GM23338 (cell line): Measurements from ENCODE around the gene MPP4. TPM values are rescaled to one million over a fixed set of nuclear protein-coding genes. Genes with fewer than 3 reads are reported as not detected.

ENCODE experiments used
- ATAC-seq: fragments of 200-7000 bp; cut with Tn5 transposase; 3 replicates; pipeline ENCODE4 v1.9.1; 2020
- DNase-seq: peaks from one replicate; pipeline ENCODE4 v3.0.0-alpha.2; 2015; ENCODE audit warnings: low spot score
- H2AFZ ChIP-seq: fragments of 200-600 bp; sonication (generic); 2 replicates; pipeline ENCODE4 v1.8.0; 2016; ENCODE audit warnings: antibody characterized with exemption, mild to moderate bottlenecking, moderate library complexity
- H3F3A ChIP-seq: fragments of 200-600 bp; sonication (generic); replicated peaks from 2 replicates; pipeline ENCODE4 v1.8.0; 2017; ENCODE audit warnings: antibody characterized with exemption, mixed run types, low read depth
- H3K27ac ChIP-seq: fragments of 200-600 bp; sonication (generic); 2 replicates; pipeline ENCODE4 v1.6.1; 2016; ENCODE audit warnings: low read depth
- H3K27me3 ChIP-seq: fragments of 200-600 bp; sonication (generic); 2 replicates; pipeline ENCODE4 v1.8.0; 2016; ENCODE audit warnings: mild to moderate bottlenecking, mixed run types, moderate library complexity; ENCODE audit not compliant: insufficient read depth
- H3K36me3 ChIP-seq: fragments of 200-600 bp; sonication (generic); 2 replicates; pipeline ENCODE4 v1.8.0; 2016; ENCODE audit warnings: mild to moderate bottlenecking; ENCODE audit not compliant: insufficient read depth
- H3K4me1 ChIP-seq: fragments of 200-600 bp; sonication (generic); 2 replicates; pipeline ENCODE4 v1.8.0; 2016; ENCODE audit warnings: mild to moderate bottlenecking, moderate library complexity; ENCODE audit not compliant: insufficient read depth
- H3K4me2 ChIP-seq: fragments of 200-600 bp; sonication (generic); 2 replicates; pipeline ENCODE4 v1.7.1; 2017; ENCODE audit warnings: mixed run types
- H3K4me3 ChIP-seq: fragments of 200-600 bp; sonication (generic); 2 replicates; pipeline ENCODE4 v1.6.1; 2016; ENCODE audit warnings: mixed run types
- H3K79me2 ChIP-seq: fragments of 200-600 bp; sonication (generic); replicated peaks from 2 replicates; pipeline ENCODE4 v1.8.0; 2017; ENCODE audit warnings: mild to moderate bottlenecking; ENCODE audit not compliant: insufficient read depth
- H3K9me2 ChIP-seq: fragments of 200-600 bp; sonication (generic); 2 replicates; pipeline ENCODE4 v1.8.0; 2017; ENCODE audit not compliant: insufficient read depth
- H4K20me1 ChIP-seq: fragments of 200-600 bp; sonication (generic); replicated peaks from 2 replicates; pipeline ENCODE4 v1.8.0; 2017; ENCODE audit warnings: mild to moderate bottlenecking; ENCODE audit not compliant: insufficient read depth
- H3K27ac Mint-ChIP-seq: 2 replicates; pipeline ENCODE4 v1.8.0; 2020; ENCODE audit warnings: inconsistent platforms, mild to moderate bottlenecking, moderate library complexity, mixed read lengths
- H3K27me3 Mint-ChIP-seq: 3 replicates; pipeline ENCODE4 v1.8.0; 2022; ENCODE audit warnings: low read depth, mild to moderate bottlenecking, moderate library complexity, mixed read lengths, inconsistent platforms; ENCODE audit not compliant: insufficient read depth, poor library complexity
- H3K36me3 Mint-ChIP-seq: 3 replicates; pipeline ENCODE4 v1.8.0; 2021; ENCODE audit warnings: low read depth, mild to moderate bottlenecking, inconsistent platforms, moderate library complexity, mixed read lengths
- H3K4me1 Mint-ChIP-seq: 3 replicates; pipeline ENCODE4 v1.8.0; 2020; ENCODE audit warnings: mild to moderate bottlenecking, inconsistent platforms, mixed read lengths
- H3K4me3 Mint-ChIP-seq: 3 replicates; pipeline ENCODE4 v1.8.0; 2021; ENCODE audit warnings: moderate library complexity, mild to moderate bottlenecking, inconsistent platforms, mixed read lengths
- H3K9me3 Mint-ChIP-seq: 3 replicates; pipeline ENCODE4 v1.8.0; 2020; ENCODE audit warnings: moderate library complexity, mild to moderate bottlenecking, inconsistent platforms, mixed read lengths
- CREB1 ChIP-seq: fragments of 250-450 bp; sonication (Bioruptor Pico); IDR thresholded peaks from 2 replicates; pipeline ENCODE4 v1.5.0; 2020; ENCODE audit warnings: low read depth, mild to moderate bottlenecking, moderate library complexity
- CTCF ChIP-seq, 2 experiments: fragments of 200-600 bp in 1 of 2; sonication (generic) in 1 of 2; conservative IDR thresholded peaks; 2 replicates each; pipeline versions ENCODE4 v1.5.1 to v1.6.1; 2016 to 2017; ENCODE audit warnings: antibody characterized with exemption in 2 of 2, low read depth in 2 of 2, mild to moderate bottlenecking in 2 of 2, moderate library complexity in 1 of 2
- EZH2 ChIP-seq: fragments of 200-600 bp; sonication (generic); IDR thresholded peaks from one replicate; pipeline ENCODE4 v1.8.0; 2017; ENCODE audit warnings: antibody characterized with exemption, mild to moderate bottlenecking, low read depth; ENCODE audit not compliant: unreplicated experiment
- EZH2phosphoT487 ChIP-seq: fragments of 200-600 bp; sonication (generic); IDR thresholded peaks from one replicate; pipeline ENCODE4 v1.8.1; 2018; ENCODE audit warnings: antibody characterized with exemption; ENCODE audit not compliant: unreplicated experiment
- JUNB ChIP-seq: IDR thresholded peaks from one replicate; pipeline ENCODE4 v1.6.1; 2016; ENCODE audit warnings: antibody characterized with exemption; ENCODE audit not compliant: unreplicated experiment
- NANOG ChIP-seq: IDR thresholded peaks from 2 replicates; pipeline ENCODE4 v1.6.1; 2016; ENCODE audit warnings: antibody characterized with exemption, borderline replicate concordance
- POLR2AphosphoS5 ChIP-seq: IDR thresholded peaks from 2 replicates; pipeline ENCODE4 v1.6.1; 2016; ENCODE audit warnings: antibody characterized with exemption, low read depth
- STAT1 ChIP-seq: IDR thresholded peaks from one replicate; pipeline ENCODE4 v1.6.1; 2016; ENCODE audit warnings: antibody characterized with exemption; ENCODE audit not compliant: unreplicated experiment
- ZNF114 ChIP-seq: fragments of 250-450 bp; sonication (Bioruptor Pico); IDR thresholded peaks from 2 replicates; pipeline ENCODE4 v1.5.0; 2020; ENCODE audit warnings: mild to moderate bottlenecking, moderate library complexity
- ZNF331 ChIP-seq: fragments of 250-450 bp; sonication (Bioruptor Pico); IDR thresholded peaks from 2 replicates; pipeline ENCODE4 v1.5.0; 2020; ENCODE audit warnings: low read depth, mild to moderate bottlenecking, moderate library complexity
- ZNF462 ChIP-seq: fragments of 250-450 bp; sonication (Bioruptor Pico); IDR thresholded peaks from 2 replicates; pipeline ENCODE4 v1.5.0; 2020; ENCODE audit warnings: mild to moderate bottlenecking, moderate library complexity
- polyA plus RNA-seq: library from polyadenylated mRNA; unstranded; fragments of >200 nt; fragmentation: Nextera tagmentation; extraction: Ambion mirVana; gene quantifications from 2 replicates; pipeline ENCODE4 v1.2.1, GENCODE V29; 2016
- total RNA-seq: library from RNA; depleted of rRNA; stranded (reverse); fragments of >200 nt; shearing (Covaris generic); gene quantifications from 2 replicates; pipeline ENCODE4 v1.2.3, GENCODE V29; 2014
- TF ChIP-seq, protein P1 (sequence below): IDR thresholded peaks from 2 replicates; pipeline ENCODE4 v1.6.1; 2016; ENCODE audit warnings: antibody characterized with exemption
- TF ChIP-seq, protein P2 (sequence below): IDR thresholded peaks from one replicate; pipeline ENCODE4 v1.6.1; 2018; ENCODE audit warnings: antibody characterized with exemption; ENCODE audit not compliant: unreplicated experiment

MPP4 gene
- total and polyA plus RNA-seq, 2 experiments from 2014 or later: not detected

GRCh38 chr2:201673546-201673945 is 24.9 kb downstream of the MPP4 start:
- H3K27me3 Mint-ChIP-seq: peaks cover 4% of the 10 kb centered on the region
- peaks cover 18% of the 10 kb centered on the region for H3K4me1 Mint-ChIP-seq
- no peak overlapping the region for H3K4me2 ChIP-seq
- no peaks in the 10 kb centered on the region for H3F3A ChIP-seq
- no peak overlapping the region for H3K27ac ChIP-seq
- H3K9me2 ChIP-seq: no peaks in the 10 kb centered on the region
- DNase-seq (no peak), ATAC-seq (no peak)
- no peak for TF ChIP-seq JUNB
- TF ChIP-seq STAT1: no peak
- no peak for TF ChIP-seq POLR2AphosphoS5
- TF ChIP-seq, protein P1, sequence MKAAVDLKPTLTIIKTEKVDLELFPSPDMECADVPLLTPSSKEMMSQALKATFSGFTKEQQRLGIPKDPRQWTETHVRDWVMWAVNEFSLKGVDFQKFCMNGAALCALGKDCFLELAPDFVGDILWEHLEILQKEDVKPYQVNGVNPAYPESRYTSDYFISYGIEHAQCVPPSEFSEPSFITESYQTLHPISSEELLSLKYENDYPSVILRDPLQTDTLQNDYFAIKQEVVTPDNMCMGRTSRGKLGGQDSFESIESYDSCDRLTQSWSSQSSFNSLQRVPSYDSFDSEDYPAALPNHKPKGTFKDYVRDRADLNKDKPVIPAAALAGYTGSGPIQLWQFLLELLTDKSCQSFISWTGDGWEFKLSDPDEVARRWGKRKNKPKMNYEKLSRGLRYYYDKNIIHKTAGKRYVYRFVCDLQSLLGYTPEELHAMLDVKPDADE: no peak
- TF ChIP-seq EZH2: no peak
- TF ChIP-seq EZH2phosphoT487: no peak
- TF ChIP-seq CTCF (conservative IDR thresholded peaks at IDR 0.05; ENCODE audit: low read depth in 2 of 2): no peak
- TF ChIP-seq NANOG: no peak
- TF ChIP-seq, protein P2, sequence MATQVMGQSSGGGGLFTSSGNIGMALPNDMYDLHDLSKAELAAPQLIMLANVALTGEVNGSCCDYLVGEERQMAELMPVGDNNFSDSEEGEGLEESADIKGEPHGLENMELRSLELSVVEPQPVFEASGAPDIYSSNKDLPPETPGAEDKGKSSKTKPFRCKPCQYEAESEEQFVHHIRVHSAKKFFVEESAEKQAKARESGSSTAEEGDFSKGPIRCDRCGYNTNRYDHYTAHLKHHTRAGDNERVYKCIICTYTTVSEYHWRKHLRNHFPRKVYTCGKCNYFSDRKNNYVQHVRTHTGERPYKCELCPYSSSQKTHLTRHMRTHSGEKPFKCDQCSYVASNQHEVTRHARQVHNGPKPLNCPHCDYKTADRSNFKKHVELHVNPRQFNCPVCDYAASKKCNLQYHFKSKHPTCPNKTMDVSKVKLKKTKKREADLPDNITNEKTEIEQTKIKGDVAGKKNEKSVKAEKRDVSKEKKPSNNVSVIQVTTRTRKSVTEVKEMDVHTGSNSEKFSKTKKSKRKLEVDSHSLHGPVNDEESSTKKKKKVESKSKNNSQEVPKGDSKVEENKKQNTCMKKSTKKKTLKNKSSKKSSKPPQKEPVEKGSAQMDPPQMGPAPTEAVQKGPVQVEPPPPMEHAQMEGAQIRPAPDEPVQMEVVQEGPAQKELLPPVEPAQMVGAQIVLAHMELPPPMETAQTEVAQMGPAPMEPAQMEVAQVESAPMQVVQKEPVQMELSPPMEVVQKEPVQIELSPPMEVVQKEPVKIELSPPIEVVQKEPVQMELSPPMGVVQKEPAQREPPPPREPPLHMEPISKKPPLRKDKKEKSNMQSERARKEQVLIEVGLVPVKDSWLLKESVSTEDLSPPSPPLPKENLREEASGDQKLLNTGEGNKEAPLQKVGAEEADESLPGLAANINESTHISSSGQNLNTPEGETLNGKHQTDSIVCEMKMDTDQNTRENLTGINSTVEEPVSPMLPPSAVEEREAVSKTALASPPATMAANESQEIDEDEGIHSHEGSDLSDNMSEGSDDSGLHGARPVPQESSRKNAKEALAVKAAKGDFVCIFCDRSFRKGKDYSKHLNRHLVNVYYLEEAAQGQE: no peak
- no peak for TF ChIP-seq ZNF114 (CRISPR knock-in tag)
- no peak for TF ChIP-seq CREB1 (CRISPR knock-in tag)
- TF ChIP-seq ZNF331 (CRISPR knock-in tag): no peak
- no peak for TF ChIP-seq ZNF462 (CRISPR knock-in tag)
- no peaks in the 10 kb centered on the region for H3K36me3 Mint-ChIP-seq
- H3K79me2 ChIP-seq: no peaks in the 10 kb centered on the region
- no peak overlapping the region for H2AFZ ChIP-seq
- no peaks in the 10 kb centered on the region for H3K36me3 ChIP-seq
- H3K27me3 ChIP-seq: no peaks in the 10 kb centered on the region
- H4K20me1 ChIP-seq: no peaks in the 10 kb centered on the region
- H3K4me3 ChIP-seq: no peak overlapping the region
- peaks cover 8% of the 10 kb centered on the region for H3K4me1 ChIP-seq
- H3K9me3 Mint-ChIP-seq: no peaks in the 10 kb centered on the region
- no peak overlapping the region for H3K27ac Mint-ChIP-seq
- H3K4me3 Mint-ChIP-seq: no peak overlapping the region
